ENCODE measurements around the gene NEK5.

The NEK5 gene

GRCh38 chr13:52125547-52125946 lies 3.3 kb downstream of the NEK5 start:
- Histone ChIP-seq H2AFZ (ENCODE audit: low read depth, low read length) (no peak overlapping the region), H4K20me1 (ENCODE audit: insufficient read depth, low read length) (no peaks in the 10 kb centered on the region), H3K9ac (ENCODE audit: low read depth, low read length) (no peak overlapping the region), H3K9me3 (ENCODE audit: insufficient read depth, low read length, severe bottlenecking) (no peaks in the 10 kb centered on the region), H3K27me3 (ENCODE audit: insufficient read depth, low read length, poor library complexity) (peaks cover 50% of the 10 kb centered on the region), H3K4me2 (ENCODE audit: insufficient read depth, low read length) (no peak overlapping the region), H3K4me3 (ENCODE audit: low read depth in 1 of 2, low read length in 2 of 2) (no peak overlapping the region), H3K36me3 (ENCODE audit: insufficient read depth, low read length) (no peaks in the 10 kb centered on the region), H3K79me2 (ENCODE audit: insufficient read depth, low read length) (no peaks in the 10 kb centered on the region), H3K27ac (ENCODE audit: low read length) (no peak overlapping the region), H3K4me1 (ENCODE audit: insufficient read depth, low read length) (peaks cover 18% of the 10 kb centered on the region)
- DNase-seq (no peak), ATAC-seq (ENCODE audit: insufficient read depth, low read depth) (no peak)
- TF ChIP-seq EZH2 (IDR thresholded peaks at IDR 0.05; ENCODE audit: borderline replicate concordance, low read depth, low read length, severe bottlenecking), result no peak
- no peak for TF ChIP-seq CTCF (IDR thresholded peaks at IDR 0.05; ENCODE audit: borderline replicate concordance, extremely low read depth, low read length, poor library complexity, severe bottlenecking)

GRCh38 chr13:52118595-52118994 lies 10.3 kb downstream of the NEK5 start:
- Histone ChIP-seq H3K4me3 (ENCODE audit: low read depth in 1 of 2, low read length in 2 of 2) (no peak overlapping the region), H2AFZ (ENCODE audit: low read depth, low read length) (no peak overlapping the region), H3K27ac (ENCODE audit: low read length) (no peak overlapping the region), H3K4me1 (ENCODE audit: insufficient read depth, low read length) (no peaks in the 10 kb centered on the region), H3K4me2 (ENCODE audit: insufficient read depth, low read length) (no peak overlapping the region), H3K9ac (ENCODE audit: low read depth, low read length) (no peak overlapping the region), H3K27me3 (ENCODE audit: insufficient read depth, low read length, poor library complexity) (peaks cover 17% of the 10 kb centered on the region), H4K20me1 (ENCODE audit: insufficient read depth, low read length) (no peaks in the 10 kb centered on the region), H3K9me3 (ENCODE audit: insufficient read depth, low read length, severe bottlenecking) (no peaks in the 10 kb centered on the region), H3K36me3 (ENCODE audit: insufficient read depth, low read length) (no peaks in the 10 kb centered on the region), H3K79me2 (ENCODE audit: insufficient read depth, low read length) (no peaks in the 10 kb centered on the region)
- ATAC-seq (ENCODE audit: insufficient read depth, low read depth) (no peak), DNase-seq (no peak)
- TF ChIP-seq EZH2 (IDR thresholded peaks at IDR 0.05; ENCODE audit: borderline replicate concordance, low read depth, low read length, severe bottlenecking) (no peak), CTCF (IDR thresholded peaks at IDR 0.05; ENCODE audit: borderline replicate concordance, extremely low read depth, low read length, poor library complexity, severe bottlenecking) (no peak)

- ATAC-seq (ENCODE audit: insufficient read depth, low read depth) (no peak), DNase-seq (no peak)
- Histone ChIP-seq H3K27ac (ENCODE audit: low read length) (no peak overlapping the region), H3K79me2 (ENCODE audit: insufficient read depth, low read length) (no peaks in the 10 kb centered on the region), H3K9me3 (ENCODE audit: insufficient read depth, low read length, severe bottlenecking) (no peaks in the 10 kb centered on the region), H3K36me3 (ENCODE audit: insufficient read depth, low read length) (no peaks in the 10 kb centered on the region), H2AFZ (ENCODE audit: low read depth, low read length) (no peak overlapping the region), H3K4me1 (ENCODE audit: insufficient read depth, low read length) (no peaks in the 10 kb centered on the region), H4K20me1 (ENCODE audit: insufficient read depth, low read length) (no peaks in the 10 kb centered on the region), H3K27me3 (ENCODE audit: insufficient read depth, low read length, poor library complexity) (peaks cover 15% of the 10 kb centered on the region), H3K4me3 (ENCODE audit: low read depth in 1 of 2, low read length in 2 of 2) (no peak overlapping the region), H3K9ac (ENCODE audit: low read depth, low read length) (no peak overlapping the region), H3K4me2 (ENCODE audit: insufficient read depth, low read length) (no peak overlapping the region)
- no peak for TF ChIP-seq CTCF (IDR thresholded peaks at IDR 0.05; ENCODE audit: borderline replicate concordance, extremely low read depth, low read length, poor library complexity, severe bottlenecking)
- TF ChIP-seq EZH2 (IDR thresholded peaks at IDR 0.05; ENCODE audit: borderline replicate concordance, low read depth, low read length, severe bottlenecking), result no peak
Observed at GRCh38 chr13:52118095-52118494, 10.8 kb downstream of the NEK5 start.

- no peaks in the 10 kb centered on the region for H3K9me3 ChIP-seq (ENCODE audit: insufficient read depth, low read length, severe bottlenecking)
Observed at GRCh38 chr13:52112591-52112990, 16.3 kb downstream of the NEK5 start.

More at GRCh38 chr13:52112591-52112990, 16.3 kb downstream of the NEK5 start:
- ATAC-seq (ENCODE audit: insufficient read depth, low read depth) (no peak), DNase-seq (no peak)
- no peak for TF ChIP-seq CTCF (IDR thresholded peaks at IDR 0.05; ENCODE audit: borderline replicate concordance, extremely low read depth, low read length, poor library complexity, severe bottlenecking)
- TF ChIP-seq EZH2 (IDR thresholded peaks at IDR 0.05; ENCODE audit: borderline replicate concordance, low read depth, low read length, severe bottlenecking), result no peak
- Histone ChIP-seq H3K9ac (ENCODE audit: low read depth, low read length) (no peak overlapping the region), H2AFZ (ENCODE audit: low read depth, low read length) (no peak overlapping the region), H4K20me1 (ENCODE audit: insufficient read depth, low read length) (no peaks in the 10 kb centered on the region), H3K27me3 (ENCODE audit: insufficient read depth, low read length, poor library complexity) (peaks cover 12% of the 10 kb centered on the region), H3K27ac (ENCODE audit: low read length) (no peak overlapping the region), H3K4me2 (ENCODE audit: insufficient read depth, low read length) (no peak overlapping the region), H3K36me3 (ENCODE audit: insufficient read depth, low read length) (no peaks in the 10 kb centered on the region), H3K4me3 (ENCODE audit: low read depth in 1 of 2, low read length in 2 of 2) (no peak overlapping the region), H3K79me2 (ENCODE audit: insufficient read depth, low read length) (no peaks in the 10 kb centered on the region), H3K4me1 (ENCODE audit: insufficient read depth, low read length) (no peaks in the 10 kb centered on the region)
